Upper lobe of right lung (tissue), 1 donor: ENCODE measurements around the gene HERC4. TPM values are rescaled to one million over a fixed set of nuclear protein-coding genes. Genes with fewer than 3 reads are reported as not detected.
"Not testable (repeated sequence)": the region's sequence is repeated elsewhere in the genome, so short reads cannot be mapped to it uniquely, and the experiment has no call there.

Experiments
- ATAC-seq: fragments of 200-7000 bp; cut with Tn5 transposase; one replicate; pipeline ENCODE4 v1.9.1; 2020; ENCODE audit warnings: mild to moderate bottlenecking, moderate library complexity
- DNase-seq: peaks from one replicate; pipeline ENCODE4 v3.0.0-alpha.2; 2020
- H3K27ac ChIP-seq: fragments of 200-600 bp; one replicate; pipeline ENCODE4 v1.8.0; 2022
- H3K27me3 ChIP-seq: fragments of 200-600 bp; one replicate; pipeline ENCODE4 v1.8.0; 2022; ENCODE audit warnings: mild to moderate bottlenecking
- H3K36me3 ChIP-seq: fragments of 200-600 bp; one replicate; pipeline ENCODE4 v1.8.0; 2022
- H3K4me1 ChIP-seq: fragments of 200-600 bp; one replicate; pipeline ENCODE4 v1.8.0; 2022
- H3K4me3 ChIP-seq: fragments of 200-600 bp; one replicate; pipeline ENCODE4 v1.8.0; 2022; ENCODE audit warnings: mild to moderate bottlenecking
- H3K9me3 ChIP-seq: fragments of 200-600 bp; one replicate; pipeline ENCODE4 v1.8.0; 2022
- CTCF ChIP-seq: fragments of 200-600 bp; IDR thresholded peaks from one replicate; pipeline ENCODE4 v1.8.0; 2022; ENCODE audit warnings: antibody characterized with exemption
- intact Hi-C: fragments of 100-400 bp; cut with DNase I; formaldehyde crosslinking; loops from one replicate; pipeline ENCODE4 v1.11.0; 2022
- total RNA-seq: library from RNA; stranded (reverse); fragmentation: NEBNext Ultra II Directional; extraction: Animal tissue kit (Norgen Biotek cat#: 25700); gene quantifications from one replicate; pipeline ENCODE4 v1.2.1, GENCODE V29; 2021
- donor health status: DM: no; HTN: yes; CAD: no; lungs with severe emphysema.

HERC4 gene
- total RNA-seq, 1 donor from 2014 or later, result 55.1 TPM

- TF ChIP-seq CTCF, result no peak
- ATAC-seq (no peak), DNase-seq (no peak)
- Histone ChIP-seq H3K4me1 (peaks cover 14% of the 10 kb centered on the region), H3K36me3 (peaks cover 22% of the 10 kb centered on the region), H3K27me3 (no peaks in the 10 kb centered on the region), H3K4me3 (peak overlapping the region; percentile 88), H3K27ac (peak overlapping the region; percentile 91), H3K9me3 (no peaks in the 10 kb centered on the region)
- intact Hi-C loops, result no loop called here
Observed at GRCh38 chr10:67883710-67884312, 191.3 kb downstream of the HERC4 start.

- DNase-seq (no peak), ATAC-seq (no peak)
- Histone ChIP-seq H3K4me3 (no peak overlapping the region), H3K36me3 (no peaks in the 10 kb centered on the region), H3K27me3 (no peaks in the 10 kb centered on the region), H3K9me3 (no peaks in the 10 kb centered on the region), H3K4me1 (no peaks in the 10 kb centered on the region), H3K27ac (no peak overlapping the region)
- no peak for TF ChIP-seq CTCF
- intact Hi-C loops, result no loop called here
Observed at GRCh38 chr10:67878133-67878532, 196.9 kb downstream of the HERC4 start.

- H3K27ac ChIP-seq, H3K36me3 ChIP-seq, H3K4me1 ChIP-seq, ATAC-seq, H3K27me3 ChIP-seq, H3K4me3 ChIP-seq, DNase-seq, intact Hi-C loops, H3K9me3 ChIP-seq: not testable (repeated sequence)
Observed at GRCh38 chr10:67877421-67877820, 197.7 kb downstream of the HERC4 start.

- intact Hi-C loops, result no loop called here
- Histone ChIP-seq H3K27me3 (no peaks in the 10 kb centered on the region), H3K4me3 (no peak overlapping the region), H3K9me3 (no peaks in the 10 kb centered on the region), H3K4me1 (no peaks in the 10 kb centered on the region), H3K27ac (no peak overlapping the region), H3K36me3 (no peaks in the 10 kb centered on the region)
- DNase-seq (no peak), ATAC-seq (no peak)
- no peak for TF ChIP-seq CTCF
Observed at GRCh38 chr10:67875340-67876238, 199.5 kb downstream of the HERC4 start.

Other genes with a start within 250 kb of the HERC4 start
- gene DNAJC12, start 237.1 kb downstream of the HERC4 start, total RNA-seq, result 1.6 TPM
- gene SIRT1, start 190.6 kb downstream of the HERC4 start, total RNA-seq, result 23.4 TPM
- gene MYPN, start 34.2 kb upstream of the HERC4 start, total RNA-seq, result not detected
- not detected for gene ATOH7, start 156.8 kb upstream of the HERC4 start, total RNA-seq